ENCODE data around the gene CHMP6. TPM values are rescaled to one million over a fixed set of nuclear protein-coding genes. Genes with fewer than 3 reads are reported as not detected.

The CHMP6 gene
- total RNA-seq, 3 donors from 2014 or later (not counting 1 experiment from before 2014, with no cell fraction given) = 26.8 to 33.3 (median 33.0) TPM

GRCh38 chr17:81034168-81034777 lies 42.6 kb downstream of the CHMP6 start:
- Mint-ChIP-seq H3K4me3 (peak overlapping the region; percentile 86), H3K9me3 (no peaks in the 10 kb centered on the region), H3K4me1 (peaks cover 8 to 30% of the 10 kb centered on the region in 2 donors), H3K27me3 (ENCODE audit: low read depth in 2 of 2) (peaks cover 0 to 9% of the 10 kb centered on the region in 2 donors), H3K27ac (peak overlapping the region in 1 of 2 donors; percentile 78), H3K36me3 (no peaks in the 10 kb centered on the region)
- WGBS (ENCODE audit: insufficient coverage) = under 1% methylated on average over 49 of the region's 49 CpGs
- H3K36me3 ChIP-seq (ENCODE audit: control insufficient read depth, insufficient read depth, low read length) = no peaks in the 10 kb centered on the region
- H3K27me3 ChIP-seq (ENCODE audit: control insufficient read depth, insufficient read depth, low read length) = no peaks in the 10 kb centered on the region
- intact Hi-C loops (cut with micrococcal nuclease) = loop anchor here (10.0 kb wide), 1 partner anchor 211 kb away; no protein-coding TSS in a partner anchor
- peaks cover 27% of the 10 kb centered on the region for H3K4me1 ChIP-seq (ENCODE audit: control insufficient read depth, insufficient read depth, low read length)
- H3K27ac ChIP-seq (ENCODE audit: low read length) = no peak overlapping the region
- DNase-seq (peak in 1 of 2 donors; percentile 27), ATAC-seq (peak; percentile 25 to 34 (median 25))
- no peaks in the 10 kb centered on the region for H3K9me3 ChIP-seq (ENCODE audit: control insufficient read depth, insufficient read depth, low read length)
- H3K4me3 ChIP-seq (ENCODE audit: low read length) = peak overlapping the region; percentile 28
- no peak for TF ChIP-seq CTCF (IDR thresholded peaks at IDR 0.05)

- Histone ChIP-seq H3K27ac (ENCODE audit: low read length) (no peak within 1 kb of the TSS), H3K9me3 (ENCODE audit: control insufficient read depth, insufficient read depth, low read length) (no peaks in the 10 kb centered on the region), H3K4me1 (ENCODE audit: control insufficient read depth, insufficient read depth, low read length) (peaks cover 27% of the 10 kb centered on the region), H3K4me3 (ENCODE audit: low read length) (peak within 1 kb of the TSS; percentile 66), H3K36me3 (ENCODE audit: control insufficient read depth, insufficient read depth, low read length) (no peaks in the 10 kb centered on the region), H3K27me3 (ENCODE audit: control insufficient read depth, insufficient read depth, low read length) (no peaks in the 10 kb centered on the region)
- Mint-ChIP-seq H3K4me3 (peak within 1 kb of the TSS; percentile 94), H3K4me1 (peaks cover 8 to 30% of the 10 kb centered on the region in 2 donors), H3K27me3 (ENCODE audit: low read depth in 2 of 2) (peaks cover 0 to 9% of the 10 kb centered on the region in 2 donors), H3K9me3 (no peaks in the 10 kb centered on the region), H3K36me3 (no peaks in the 10 kb centered on the region), H3K27ac (peak within 1 kb of the TSS; percentile 70 to 78)
- no peak for TF ChIP-seq CTCF (IDR thresholded peaks at IDR 0.05)
- peak; percentile 92 to 97 for DNase-seq
- under 1% methylated on average over 86 of the region's 92 CpGs for WGBS (ENCODE audit: insufficient coverage)
- peak; percentile 84 to 93 (median 86) for ATAC-seq
- intact Hi-C loops (cut with micrococcal nuclease) = loop anchor here (10.0 kb wide), 1 partner anchor 210 kb away; no protein-coding TSS in a partner anchor
Measured at GRCh38 chr17:81034779-81035520, 43.3 kb downstream of the CHMP6 start, which contains the start of gene BAIAP2. Gene BAIAP2, plus strand, starts transcription at chr17:81035151. Its CDS starts 104 bp downstream, at chr17:81035255.

DNA sequence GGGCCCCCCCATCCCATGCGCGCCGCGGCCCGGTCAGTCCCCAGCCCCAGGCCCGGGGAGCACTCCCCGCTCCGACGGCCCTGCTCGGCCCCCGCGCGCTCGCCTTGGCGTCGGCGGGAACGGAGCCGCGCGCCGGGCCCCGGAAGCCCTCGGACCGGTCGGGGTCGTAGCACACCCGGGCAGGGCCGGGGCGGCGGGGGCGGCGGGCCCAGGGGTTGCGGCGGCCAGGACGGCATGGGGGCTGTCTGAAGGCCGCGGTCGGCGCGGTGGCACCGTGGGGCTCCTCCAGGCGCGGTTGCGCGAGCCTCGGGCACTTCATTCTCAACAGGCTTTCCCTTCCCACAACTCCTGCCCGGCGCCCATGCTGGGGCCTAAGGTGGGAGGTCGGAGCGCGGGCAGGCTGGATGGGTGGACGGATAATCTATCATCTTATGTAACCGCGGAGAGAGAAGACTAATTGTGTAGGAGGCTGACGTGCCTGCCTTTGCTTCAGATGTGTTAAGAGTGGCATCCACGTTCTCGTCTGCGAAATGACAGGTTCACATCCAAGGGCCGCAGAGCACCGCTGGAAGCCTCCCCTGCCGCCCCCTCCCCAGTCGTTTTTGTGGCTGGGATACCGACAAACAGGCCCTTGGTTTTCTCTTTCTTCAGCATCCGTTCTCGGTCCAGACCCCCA lies 44.0 kb downstream of the CHMP6 start:
- Histone ChIP-seq H3K4me3 (ENCODE audit: low read length) (no peak overlapping the region), H3K27me3 (ENCODE audit: control insufficient read depth, insufficient read depth, low read length) (no peaks in the 10 kb centered on the region), H3K36me3 (ENCODE audit: control insufficient read depth, insufficient read depth, low read length) (no peaks in the 10 kb centered on the region), H3K27ac (ENCODE audit: low read length) (no peak overlapping the region), H3K9me3 (ENCODE audit: control insufficient read depth, insufficient read depth, low read length) (no peaks in the 10 kb centered on the region), H3K4me1 (ENCODE audit: control insufficient read depth, insufficient read depth, low read length) (peaks cover 27% of the 10 kb centered on the region)
- Mint-ChIP-seq H3K27ac (peak overlapping the region; percentile 70 to 78), H3K4me3 (peak overlapping the region; percentile 78), H3K4me1 (peaks cover 8 to 30% of the 10 kb centered on the region in 2 donors), H3K9me3 (no peaks in the 10 kb centered on the region), H3K27me3 (ENCODE audit: low read depth in 2 of 2) (peaks cover 0 to 6% of the 10 kb centered on the region in 2 donors), H3K36me3 (no peaks in the 10 kb centered on the region)
- intact Hi-C loops (cut with micrococcal nuclease) = loop anchor here (10.0 kb wide), 1 partner anchor 209 kb away; no protein-coding TSS in a partner anchor
- TF ChIP-seq CTCF (IDR thresholded peaks at IDR 0.05) = no peak
- ATAC-seq (peak in 1 of 3 donors; percentile 5), DNase-seq (peak in 1 of 2 donors; percentile 30)
- 15% methylated on average over 66 of the region's 66 CpGs for WGBS (ENCODE audit: insufficient coverage)
